Astrocyte (in vitro differentiated cells and primary cell): ENCODE results near the gene PTOV1.

Experiments
- EZH2 ChIP-seq: IDR thresholded peaks from 2 replicates; pipeline ENCODE4 v1.6.1; 2012; ENCODE audit warnings: mild to moderate bottlenecking, low read length, inconsistent platforms; ENCODE audit not compliant: insufficient read depth
- TF ChIP-seq, protein P1 (sequence below): IDR thresholded peaks from 2 replicates; pipeline ENCODE4 v1.5.1; 2011; ENCODE audit warnings: low read depth, mild to moderate bottlenecking, inconsistent platforms, low read length, moderate library complexity; ENCODE audit not compliant: insufficient read depth

- TF ChIP-seq, protein P1, sequence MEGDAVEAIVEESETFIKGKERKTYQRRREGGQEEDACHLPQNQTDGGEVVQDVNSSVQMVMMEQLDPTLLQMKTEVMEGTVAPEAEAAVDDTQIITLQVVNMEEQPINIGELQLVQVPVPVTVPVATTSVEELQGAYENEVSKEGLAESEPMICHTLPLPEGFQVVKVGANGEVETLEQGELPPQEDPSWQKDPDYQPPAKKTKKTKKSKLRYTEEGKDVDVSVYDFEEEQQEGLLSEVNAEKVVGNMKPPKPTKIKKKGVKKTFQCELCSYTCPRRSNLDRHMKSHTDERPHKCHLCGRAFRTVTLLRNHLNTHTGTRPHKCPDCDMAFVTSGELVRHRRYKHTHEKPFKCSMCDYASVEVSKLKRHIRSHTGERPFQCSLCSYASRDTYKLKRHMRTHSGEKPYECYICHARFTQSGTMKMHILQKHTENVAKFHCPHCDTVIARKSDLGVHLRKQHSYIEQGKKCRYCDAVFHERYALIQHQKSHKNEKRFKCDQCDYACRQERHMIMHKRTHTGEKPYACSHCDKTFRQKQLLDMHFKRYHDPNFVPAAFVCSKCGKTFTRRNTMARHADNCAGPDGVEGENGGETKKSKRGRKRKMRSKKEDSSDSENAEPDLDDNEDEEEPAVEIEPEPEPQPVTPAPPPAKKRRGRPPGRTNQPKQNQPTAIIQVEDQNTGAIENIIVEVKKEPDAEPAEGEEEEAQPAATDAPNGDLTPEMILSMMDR: no peak
- no peak for TF ChIP-seq EZH2
Measured at GRCh38 chr19:49843265-49843664, 7.7 kb upstream of the PTOV1 start.
